ENCODE results near the gene IPO11. TPM values are rescaled to one million over a fixed set of nuclear protein-coding genes. Genes with fewer than 3 reads are reported as not detected.

The IPO11 gene
- total and polyA plus RNA-seq, 2 of the 4 experiments (the other 2 are of a cell fraction), result 12.6 to 40.0 TPM

DNA sequence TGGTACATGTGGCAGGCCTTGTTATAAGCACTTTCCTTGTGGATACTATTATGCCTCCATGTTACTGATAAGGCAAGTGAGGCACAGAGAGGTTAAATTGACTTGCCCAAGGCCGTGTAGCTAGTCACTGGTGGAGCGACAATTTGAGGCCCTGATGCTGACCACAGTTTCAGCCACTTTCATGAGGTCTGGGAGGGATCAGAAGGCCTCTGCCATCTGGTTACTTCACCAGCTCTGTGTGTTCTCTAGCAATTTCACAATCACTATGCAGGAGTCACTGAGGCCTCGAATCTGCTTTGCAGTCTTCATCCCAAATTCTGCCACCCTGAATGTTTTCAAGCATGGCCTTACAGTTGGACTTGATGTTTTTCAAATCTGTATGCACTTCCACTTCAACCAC, 175.2 kb downstream of the IPO11 start:
- H2BK120ac ChIP-seq (ENCODE audit: low read depth, low read length), result no peak overlapping the region
- no peak overlapping the region for H2BK5ac ChIP-seq (ENCODE audit: low read depth, low read length, poor library complexity, severe bottlenecking)
- no peak overlapping the region for H4K5ac ChIP-seq (ENCODE audit: low read depth, low read length)
- no peak overlapping the region for H3K27ac ChIP-seq (ENCODE audit: insufficient read depth, low read length)
- H3K4me1 ChIP-seq (ENCODE audit: control insufficient read depth, insufficient read depth, low read length), result no peaks in the 10 kb centered on the region
- no peak overlapping the region for H3K56ac ChIP-seq (ENCODE audit: extremely low read depth, insufficient read depth, low read length)
- DNase-seq (no peak), ATAC-seq (ENCODE audit: low read depth) (no peak)
- H3K4me3 ChIP-seq (ENCODE audit: insufficient read depth, low read depth, low read length), result no peak overlapping the region
- H3K36me3 ChIP-seq (ENCODE audit: control insufficient read depth, insufficient read depth, low read length), result no peaks in the 10 kb centered on the region
- H3K4ac ChIP-seq (ENCODE audit: low read depth, low read length), result no peak overlapping the region
- in situ Hi-C loops (cut with MboI; ENCODE audit: low sequenced_read_pairs), result no loop called here
- no peaks in the 10 kb centered on the region for H4K20me1 ChIP-seq (ENCODE audit: insufficient read depth, low read length)
- CTCF ChIA-PET, result no interaction called here
- H2AFZ ChIP-seq (replicated peaks; ENCODE audit: low read length, poor library complexity), result no peak overlapping the region
- no peak overlapping the region for H2AK9ac ChIP-seq (replicated peaks; ENCODE audit: low read depth, low read length, poor library complexity)
- H4K8ac ChIP-seq (ENCODE audit: low read depth in 2 of 2, low read length in 2 of 2), result no peak overlapping the region
- H3K9me1 ChIP-seq (ENCODE audit: insufficient read depth, low read length), result peaks cover 5% of the 10 kb centered on the region; the same call in 1 of the 2 replicates
- no peak overlapping the region for H2AK5ac ChIP-seq (ENCODE audit: low read depth, low read length)
- H3K9ac ChIP-seq (ENCODE audit: low read depth, low read length), result no peak overlapping the region
- no peak overlapping the region for H3K18ac ChIP-seq (ENCODE audit: low read depth, low read length)
- H3K9me3 ChIP-seq (ENCODE audit: control insufficient read depth, insufficient read depth, low read length), result no peaks in the 10 kb centered on the region
- WGBS, 2 experiments (ENCODE audit: extremely low coverage in 2 of 2, insufficient read length in 1 of 2), result 92% methylated on average over 1 of the region's 3 CpGs; no CpG with 5 or more reads in 1 of the 2 experiments
- TF ChIP-seq SMC3 (IDR thresholded peaks at IDR 0.05; ENCODE audit: low read depth, low read length) (no peak), RFX5 (IDR thresholded peaks at IDR 0.05; ENCODE audit: low read depth, low read length) (no peak), MXI1 (IDR thresholded peaks at IDR 0.05; ENCODE audit: borderline replicate concordance, low read depth, low read length) (no peak), CEBPB (IDR thresholded peaks at IDR 0.05; ENCODE audit: low read depth, low read length) (peak; percentile 23; the same call in 1 of the 2 replicates), MAFK (IDR thresholded peaks at IDR 0.05; ENCODE audit: low read depth, low read length) (no peak), NFE2L2 (IDR thresholded peaks at IDR 0.05; ENCODE audit: low read depth, low read length) (no peak), RAD21 (IDR thresholded peaks at IDR 0.05; ENCODE audit: low read length) (no peak)
- H2BK20ac ChIP-seq (ENCODE audit: low read depth, low read length), result no peak overlapping the region
- no peak overlapping the region for H2BK15ac ChIP-seq (ENCODE audit: low read depth, low read length)
- H3K79me1 ChIP-seq (ENCODE audit: low read depth in 1 of 2, low read length in 2 of 2), result no peaks in the 10 kb centered on the region; a peak in 1 of 4 replicates
- dilution Hi-C loops (cut with HindIII; ENCODE audit: low sequenced_read_pairs, unreplicated experiment), result no loop called here
- no peak overlapping the region for H3K23ac ChIP-seq (ENCODE audit: low read depth, low read length)
- BruUV-seq (replicated peaks), result no TSS peak
- H3K27me3 ChIP-seq (ENCODE audit: control insufficient read depth, insufficient read depth, low read length), result no peaks in the 10 kb centered on the region
- no peak overlapping the region for H4K91ac ChIP-seq (ENCODE audit: insufficient read depth, low read depth, low read length)
- H3K4me2 ChIP-seq (ENCODE audit: low read depth, low read length), result no peak overlapping the region
- intact Hi-C loops (cut with micrococcal nuclease), result no loop called here
- POLR2A ChIA-PET (ENCODE audit: unreplicated experiment), result no interaction called here
- H3K14ac ChIP-seq (replicated peaks; ENCODE audit: low read depth, low read length), result no peak overlapping the region

Measured in IMR-90 (cell line).